Activated CD8-positive, alpha-beta memory T cell treated with anti-CD3 and anti-CD28 coated beads for 4 hours (primary cell): ENCODE results near the gene C10orf90.

Source experiments
- DNase-seq, 2 donors: peaks; one replicate each; pipeline ENCODE4 v3.0.0-alpha.2; 2020; ENCODE audit warnings: low read depth in 2 of 2

The C10orf90 gene

DNA sequence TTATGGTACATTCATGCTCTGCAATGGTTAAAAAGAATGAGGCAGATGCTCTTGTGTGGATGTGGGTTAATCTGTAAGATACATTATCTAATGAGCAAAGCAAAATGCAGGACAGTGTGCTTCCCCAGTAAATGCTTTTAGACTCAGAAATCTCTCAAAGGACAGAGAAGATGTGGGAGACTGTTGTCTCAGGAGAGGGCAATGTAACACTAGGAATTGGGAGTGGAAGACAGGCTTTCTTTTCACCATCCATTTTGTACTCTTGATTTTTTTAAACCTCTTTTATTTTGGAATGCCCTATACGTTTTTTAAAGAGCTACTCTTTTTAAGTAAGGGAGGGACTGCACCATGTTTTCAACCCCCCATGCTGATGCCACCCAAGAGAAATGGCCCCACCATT lies 204.7 kb downstream of the C10orf90 start:
- DNase-seq: no peak

DNA sequence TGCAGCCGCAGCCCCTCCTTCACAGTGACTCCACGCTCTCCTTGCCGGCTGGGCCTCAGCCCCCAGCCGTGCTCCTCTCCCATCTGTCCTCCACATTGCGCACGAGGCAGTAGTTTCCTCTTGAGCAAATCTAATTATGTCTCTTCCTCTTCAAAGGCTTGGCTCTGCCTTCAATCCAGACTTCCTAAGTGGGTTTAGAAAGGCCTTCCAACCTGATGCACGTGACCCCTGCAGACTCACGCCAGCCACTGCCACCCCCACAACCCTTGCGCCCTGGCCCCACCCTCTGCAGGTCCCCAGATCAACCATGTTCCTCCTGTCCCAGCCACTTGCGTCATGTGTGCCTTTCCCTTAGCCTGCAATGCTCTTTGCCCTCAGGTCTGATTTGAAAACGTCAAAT lies 207.2 kb downstream of the C10orf90 start:
- no peak for DNase-seq

DNA sequence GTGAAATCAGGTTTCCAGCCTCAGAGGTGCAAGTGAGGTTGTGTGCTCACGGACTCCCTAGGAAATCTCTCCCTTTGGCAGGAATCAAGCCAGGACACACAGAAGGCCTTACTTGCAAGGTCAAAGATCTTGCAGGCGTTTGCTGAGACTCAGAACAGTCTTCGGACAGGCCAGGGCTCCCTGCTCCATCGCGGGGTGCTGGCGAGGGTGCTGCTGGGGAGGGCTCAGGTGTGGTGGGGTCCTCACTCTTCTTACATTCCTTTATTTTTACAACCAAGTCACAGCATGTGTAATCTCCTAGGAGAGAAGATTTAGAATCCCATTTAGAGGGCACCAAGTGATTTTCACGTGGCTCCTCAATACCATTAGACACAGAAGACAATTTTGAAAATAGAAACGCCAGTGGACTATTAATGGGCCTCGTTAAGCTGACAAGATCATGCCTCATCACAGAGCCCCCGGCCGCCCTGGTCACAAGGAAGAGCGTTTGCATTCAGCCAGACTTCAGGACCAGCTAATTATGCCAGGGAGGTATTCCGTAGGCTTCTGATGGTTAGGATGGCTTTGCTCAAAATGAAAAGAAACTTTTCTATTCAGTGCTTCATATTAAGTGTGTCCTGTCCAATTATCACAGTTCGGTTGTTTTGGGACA lies 209.1 kb downstream of the C10orf90 start:
- no peak for DNase-seq

DNA sequence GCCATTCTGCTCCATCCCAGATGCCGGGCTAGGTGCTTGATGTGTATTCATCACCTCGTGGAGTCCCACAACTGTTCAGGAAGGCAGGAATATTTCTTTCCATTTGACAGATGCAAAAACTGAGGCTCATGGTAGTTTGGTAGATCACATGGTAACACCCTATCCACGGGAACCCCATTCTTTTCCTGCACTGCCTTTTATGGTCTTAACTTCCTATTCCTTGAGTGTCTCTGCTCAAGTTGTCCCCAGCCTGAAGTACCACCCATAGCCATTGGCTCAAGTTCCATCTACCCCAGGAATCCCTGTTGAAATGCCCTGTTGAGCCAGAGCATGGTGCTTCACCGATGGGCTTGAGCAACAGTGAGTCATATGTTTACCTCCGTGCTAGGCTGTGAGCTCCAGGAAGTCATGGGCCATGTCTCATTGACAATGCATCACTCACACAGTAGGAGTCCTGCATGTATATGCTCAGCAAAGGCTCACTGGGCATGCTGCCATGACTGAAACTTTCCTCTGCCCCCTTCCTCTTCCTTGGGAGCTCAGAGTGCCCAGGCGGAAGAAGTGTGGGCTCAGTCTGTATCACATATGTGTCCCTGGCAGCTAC lies 210.5 kb downstream of the C10orf90 start:
- no peak for DNase-seq

DNA sequence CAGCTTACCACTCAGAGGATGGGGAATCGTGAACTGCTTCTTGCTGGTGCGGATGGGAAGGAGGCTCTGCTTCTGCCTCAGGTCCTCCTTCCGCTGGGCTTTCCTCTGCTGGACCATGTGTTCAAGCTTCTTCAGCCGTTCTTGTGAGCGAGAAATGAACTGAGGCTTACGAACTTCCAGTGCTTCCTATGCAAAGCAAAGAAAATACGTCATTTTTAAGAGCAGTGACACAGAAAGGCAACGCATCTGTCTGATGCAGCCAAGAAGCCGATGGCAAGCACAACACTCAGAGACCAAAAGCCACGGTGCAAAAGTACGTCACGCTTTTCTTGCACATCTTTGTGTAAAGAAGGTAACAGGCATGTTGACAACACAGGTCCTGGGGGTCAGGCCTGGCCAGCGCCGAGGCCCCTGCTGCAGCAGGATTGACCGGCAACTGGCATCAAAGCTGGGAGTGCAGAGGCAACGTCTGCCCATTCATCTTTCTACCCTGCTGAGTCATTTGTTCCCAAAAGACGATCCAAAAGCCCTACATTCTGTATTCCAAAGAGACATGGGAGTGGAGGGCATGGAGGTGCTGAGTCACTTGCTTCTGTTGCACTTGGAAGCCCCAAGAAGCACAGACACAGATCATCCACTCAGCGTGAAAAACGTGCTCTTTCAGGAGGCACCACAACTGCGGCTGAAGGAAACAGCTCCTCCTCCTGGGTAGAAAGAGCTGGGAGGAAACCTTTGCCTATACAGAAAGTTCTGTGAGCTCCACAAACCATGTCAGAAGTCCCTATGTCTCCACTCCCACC lies 211.3 kb downstream of the C10orf90 start:
- DNase-seq: no peak

DNA sequence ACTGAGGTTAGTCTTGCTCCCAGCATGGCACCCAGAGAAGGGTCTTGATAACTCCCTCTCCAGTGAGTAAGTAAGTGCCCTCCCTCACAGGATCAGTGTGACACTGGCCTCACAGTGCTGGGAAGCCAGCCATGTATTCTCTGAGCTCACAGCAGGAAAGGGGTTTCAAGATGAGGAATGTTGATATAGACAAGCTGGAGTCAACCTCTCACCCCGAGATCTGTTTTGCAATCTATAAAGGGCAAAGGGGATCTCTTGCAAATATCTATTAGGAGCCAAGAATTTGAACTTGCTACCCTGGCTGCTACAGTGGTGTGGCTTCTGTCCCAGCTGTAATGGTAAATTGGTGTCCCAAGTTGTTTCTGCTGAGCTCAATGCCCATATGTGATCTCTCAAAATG lies 212.0 kb downstream of the C10orf90 start:
- DNase-seq: no peak

DNA sequence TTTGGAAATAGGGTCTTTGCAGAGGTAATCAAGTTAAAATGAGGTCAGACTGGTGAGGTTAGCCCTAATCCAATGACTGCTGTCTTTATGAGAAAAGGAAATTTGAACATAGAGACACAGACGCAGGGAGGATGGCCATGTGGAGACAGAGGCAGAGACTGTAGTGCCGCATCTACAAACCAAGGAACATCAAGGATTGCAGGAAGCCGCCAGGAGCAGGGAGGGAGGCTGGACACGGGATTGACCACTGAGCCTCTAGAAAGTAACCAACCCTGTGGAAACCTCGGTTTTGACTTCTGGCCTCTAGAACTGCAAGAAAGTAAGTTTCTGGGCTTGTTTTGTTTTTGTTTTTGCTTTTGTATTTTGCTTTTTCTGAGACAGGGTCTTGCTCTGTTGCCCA lies 213.9 kb downstream of the C10orf90 start:
- DNase-seq: no peak

DNA sequence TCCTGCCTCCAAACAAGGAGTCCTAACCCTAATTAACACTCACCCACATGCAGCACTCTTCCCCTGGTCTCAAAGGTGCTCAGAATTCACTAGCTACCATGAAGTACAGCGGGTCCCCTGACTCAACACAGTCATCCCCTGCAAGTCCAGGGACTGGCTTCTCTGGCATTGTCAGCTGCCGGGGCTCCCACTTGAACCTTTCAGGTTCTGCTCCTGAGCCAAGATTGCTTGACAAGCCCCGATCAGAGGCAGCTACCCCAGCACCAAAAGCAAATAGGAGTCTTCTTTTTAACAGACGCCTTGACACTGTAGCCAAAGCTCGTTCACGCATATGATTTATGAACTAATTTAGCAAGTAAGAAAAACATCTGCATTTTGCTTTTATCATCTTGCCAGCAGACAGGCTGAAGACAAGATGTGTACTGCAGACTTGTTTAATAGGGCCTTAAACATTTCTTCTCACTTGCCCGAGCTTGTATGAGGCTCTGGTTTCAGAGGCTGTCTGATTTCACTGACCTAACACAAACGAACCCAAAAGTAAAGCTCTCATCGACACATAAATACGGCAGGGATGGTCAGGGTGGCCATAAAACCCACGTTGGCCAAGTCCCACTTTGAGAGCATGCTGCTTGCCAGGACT lies 214.6 kb downstream of the C10orf90 start:
- no peak for DNase-seq

DNA sequence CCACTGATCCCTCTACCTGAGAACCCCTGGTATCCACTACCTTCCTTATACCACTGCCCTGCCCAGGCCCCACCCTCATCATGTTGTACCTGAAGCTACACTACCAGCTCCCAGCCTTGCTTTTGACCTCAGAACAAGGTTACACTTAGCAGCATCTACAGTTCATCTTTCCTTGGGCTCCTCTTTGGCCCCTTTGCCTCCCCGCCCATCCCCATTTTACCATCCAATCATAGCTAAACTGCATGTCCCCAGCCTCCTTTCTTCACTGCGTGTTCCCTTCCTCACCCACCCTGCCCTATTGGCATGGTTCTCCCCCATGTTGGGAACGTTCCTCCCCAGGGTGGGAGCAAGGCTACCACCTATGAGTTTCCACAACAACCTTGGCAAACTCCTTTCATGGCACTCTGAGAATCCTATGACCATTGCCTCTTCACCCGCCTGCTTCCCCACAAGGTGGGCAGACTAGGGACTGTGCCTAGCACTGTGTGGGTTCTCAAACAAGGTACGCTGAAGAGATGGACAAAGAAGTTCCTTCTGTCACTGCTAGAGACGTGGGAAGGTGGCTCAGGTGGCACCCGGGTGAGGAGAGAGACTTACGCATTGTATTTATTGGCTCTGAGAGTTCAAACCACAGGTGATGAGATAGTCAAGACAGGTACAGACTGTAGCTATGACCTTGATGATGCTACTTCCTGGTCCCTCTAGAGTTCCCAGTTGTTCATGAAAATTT lies 215.3 kb downstream of the C10orf90 start:
- DNase-seq: no peak

DNA sequence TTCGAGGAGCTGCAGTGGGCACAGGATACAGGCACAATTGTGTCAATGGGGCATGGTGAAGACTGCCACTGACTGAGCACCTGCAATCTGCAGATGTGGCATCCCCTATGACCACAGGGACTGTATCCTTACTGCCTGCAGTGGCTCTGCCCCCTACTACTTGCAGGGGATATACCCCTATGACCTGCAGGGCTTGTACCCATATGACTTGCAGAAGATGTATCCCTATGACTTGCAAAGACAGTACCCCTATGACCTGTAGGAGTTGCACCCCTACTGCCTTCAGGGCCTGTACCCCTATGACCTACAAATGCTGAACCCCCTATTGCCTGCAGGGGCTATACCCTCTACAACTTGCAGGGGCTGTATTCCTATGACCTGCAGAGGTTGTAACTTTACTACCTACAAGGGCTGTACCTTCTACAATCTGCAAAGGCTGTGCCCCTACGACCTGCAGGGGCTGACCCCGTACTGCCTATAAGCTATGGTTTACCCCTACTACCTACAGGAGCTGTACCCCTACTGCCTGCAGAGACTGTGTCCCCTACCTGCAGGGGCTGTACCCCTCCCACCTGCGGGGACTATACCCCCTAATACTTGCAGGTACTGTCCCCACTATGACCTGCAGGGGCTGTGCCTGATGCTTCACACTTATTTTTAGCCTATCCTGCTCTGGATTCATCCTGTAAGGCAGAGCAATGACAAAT lies 216.3 kb downstream of the C10orf90 start:
- DNase-seq: no peak

DNA sequence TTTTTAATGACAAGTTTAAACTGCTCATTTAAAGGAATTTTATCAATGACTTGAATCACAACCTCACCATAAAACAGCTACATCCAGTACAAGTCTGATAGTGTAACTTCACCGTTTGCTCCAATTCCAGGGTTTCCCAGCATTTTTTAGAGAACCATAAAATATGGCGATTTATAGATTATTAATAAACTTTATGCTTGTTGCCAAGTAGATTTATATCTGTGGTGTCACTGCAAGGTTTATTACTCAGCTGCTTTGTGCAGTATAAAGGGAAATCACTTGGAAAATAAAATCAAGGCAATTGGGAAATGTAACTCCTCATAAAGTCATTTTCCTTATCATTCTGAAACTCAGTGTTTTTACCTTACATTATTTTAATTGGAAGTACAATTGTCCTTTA lies 218.2 kb downstream of the C10orf90 start:
- DNase-seq: no peak

DNA sequence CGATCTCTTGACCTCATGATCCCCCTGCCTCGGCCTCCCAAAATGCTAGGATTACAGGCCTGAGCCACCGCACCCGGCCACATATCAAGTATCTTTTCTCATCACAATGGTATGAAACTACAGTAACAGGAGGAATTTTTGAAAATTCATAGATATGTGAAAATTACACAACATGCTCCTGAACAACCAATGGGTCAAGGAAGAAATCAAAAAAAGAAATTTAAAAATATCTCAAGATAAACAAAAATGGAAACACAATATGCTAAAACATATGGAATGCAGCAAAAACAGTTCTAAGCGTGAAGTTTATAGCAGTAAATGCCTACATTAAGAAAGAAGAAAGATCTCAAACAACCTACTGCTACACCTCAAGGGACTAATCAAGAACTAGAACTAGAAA lies 222.4 kb downstream of the C10orf90 start:
- no peak for DNase-seq

DNA sequence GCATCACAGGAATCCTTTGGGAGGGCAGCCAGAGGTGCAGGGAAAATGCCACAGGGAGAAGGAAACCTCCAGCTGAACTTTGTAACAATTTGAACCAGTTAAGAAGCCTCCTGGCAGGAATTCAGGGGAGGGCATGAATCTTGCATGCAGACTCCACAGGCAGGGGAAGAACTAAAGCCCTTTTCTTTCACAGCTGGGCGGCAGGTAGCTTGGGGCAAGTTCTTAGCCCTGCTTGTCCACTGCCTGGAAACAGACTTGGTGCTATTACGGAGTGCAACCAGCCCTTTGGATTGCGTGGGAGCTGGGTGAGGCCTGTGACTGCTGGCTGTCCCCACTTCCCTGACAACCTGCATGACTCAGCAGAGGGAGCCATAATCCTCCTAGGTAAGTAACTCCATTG lies 230.6 kb downstream of the C10orf90 start:
- no peak for DNase-seq

DNA sequence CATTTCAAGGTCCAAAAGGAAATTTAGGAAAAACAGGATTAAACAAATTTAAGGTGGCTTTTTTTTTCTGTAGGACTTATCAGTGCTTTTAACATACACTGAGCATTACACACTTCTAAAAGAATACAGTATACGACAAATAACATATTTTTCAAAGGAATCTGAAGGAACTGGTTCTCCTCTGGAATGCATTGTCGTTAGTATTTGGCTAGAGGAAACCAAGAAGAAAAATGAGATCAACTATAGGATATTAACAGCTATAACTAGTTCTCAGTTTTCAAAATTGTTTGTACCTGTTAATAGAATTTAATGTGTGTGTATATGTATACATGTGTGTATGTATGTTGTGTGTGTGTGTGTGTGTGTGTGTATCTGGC lies 232.1 kb downstream of the C10orf90 start:
- DNase-seq: no peak

DNA sequence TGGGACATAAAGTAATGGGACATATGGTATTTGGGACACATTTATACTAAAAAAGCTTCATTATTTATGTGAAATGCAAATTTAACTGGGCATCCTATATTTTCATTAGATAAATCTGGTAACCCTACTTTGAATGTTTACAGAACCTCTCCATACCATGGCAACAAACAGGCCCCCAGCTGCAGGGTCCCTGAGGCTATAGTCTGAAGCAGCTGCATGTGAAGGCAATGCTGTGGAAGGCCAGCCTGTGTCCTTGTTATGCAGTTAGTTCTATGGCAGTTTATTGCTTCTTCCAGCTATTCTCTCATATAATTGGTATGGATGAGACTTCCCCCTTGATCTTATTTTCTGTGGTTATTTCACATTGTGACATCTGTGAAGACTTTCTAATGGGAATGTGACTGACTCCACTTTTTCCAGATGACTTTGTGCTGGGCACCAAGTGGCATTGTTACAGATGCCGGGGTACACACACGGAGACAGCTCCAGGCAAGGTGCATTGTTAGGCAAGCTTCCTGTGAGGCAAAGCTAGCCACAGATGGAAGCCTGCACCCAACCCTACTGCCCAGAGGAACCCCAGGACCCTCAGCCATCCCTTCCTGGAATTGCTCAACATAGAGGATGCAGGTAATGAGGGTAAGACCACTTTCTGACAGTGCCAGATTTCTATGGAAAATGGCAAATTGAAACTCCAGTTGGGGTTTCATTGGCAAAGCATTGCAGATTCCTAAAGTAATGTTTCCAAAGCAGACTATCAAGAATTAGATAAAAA lies 232.7 kb downstream of the C10orf90 start:
- DNase-seq: no peak

DNA sequence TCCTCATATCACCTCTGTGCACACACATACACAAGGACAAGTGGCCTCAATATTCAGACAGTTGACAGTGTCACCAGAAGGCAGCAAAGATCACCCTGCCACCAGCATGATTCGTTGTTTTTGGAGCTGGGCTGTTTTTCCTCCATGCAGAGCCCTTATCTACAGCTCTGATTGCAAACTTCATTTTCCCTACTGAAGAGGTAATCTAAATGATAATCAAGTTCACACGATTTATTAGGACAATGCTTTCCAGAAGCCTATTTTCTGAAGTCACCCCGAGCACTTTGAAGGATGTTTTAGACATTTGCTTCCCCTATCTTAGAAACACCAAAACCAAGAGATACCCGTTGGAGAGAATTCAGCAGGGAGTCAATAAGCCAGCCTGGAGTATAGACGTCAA lies 236.3 kb downstream of the C10orf90 start:
- no peak for DNase-seq

DNA sequence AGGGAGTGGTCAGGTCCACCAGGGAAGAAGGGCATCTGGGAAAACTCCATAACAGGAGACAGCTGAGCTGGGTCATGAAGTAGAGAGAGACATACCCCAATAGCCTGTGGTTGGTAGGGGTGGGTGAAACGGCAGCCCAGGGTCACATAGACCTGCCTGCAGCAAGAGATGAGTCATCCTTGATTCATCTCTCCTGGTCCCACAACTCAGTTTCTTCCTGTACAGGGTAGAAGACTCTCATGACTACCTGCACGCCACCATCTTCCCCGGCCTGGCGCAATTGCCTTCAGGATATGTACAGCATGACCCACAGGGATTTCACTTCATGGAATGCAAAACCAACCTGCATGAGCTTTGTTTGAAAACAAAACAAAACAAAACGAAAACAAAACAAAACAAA lies 237.1 kb downstream of the C10orf90 start:
- DNase-seq: no peak

DNA sequence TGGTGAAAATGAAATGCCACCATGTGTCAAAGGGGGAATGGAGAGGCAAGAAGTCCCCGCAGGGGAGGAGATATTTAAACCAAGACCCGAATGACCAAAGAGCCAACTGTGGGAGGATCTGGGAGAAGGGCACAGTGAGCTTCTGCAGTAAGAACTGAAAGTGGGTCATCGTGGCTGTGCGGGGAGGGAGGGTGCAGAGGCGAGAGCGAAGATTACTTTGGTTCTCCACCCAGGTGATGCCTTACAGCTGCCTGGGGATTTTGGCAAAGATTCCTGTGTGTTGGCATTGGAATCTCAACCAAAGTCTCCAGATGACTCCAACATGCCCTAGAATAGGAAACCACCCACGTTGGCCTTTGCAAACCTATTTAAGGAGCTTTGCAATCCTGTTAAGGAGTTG lies 238.0 kb downstream of the C10orf90 start:
- no peak for DNase-seq

DNA sequence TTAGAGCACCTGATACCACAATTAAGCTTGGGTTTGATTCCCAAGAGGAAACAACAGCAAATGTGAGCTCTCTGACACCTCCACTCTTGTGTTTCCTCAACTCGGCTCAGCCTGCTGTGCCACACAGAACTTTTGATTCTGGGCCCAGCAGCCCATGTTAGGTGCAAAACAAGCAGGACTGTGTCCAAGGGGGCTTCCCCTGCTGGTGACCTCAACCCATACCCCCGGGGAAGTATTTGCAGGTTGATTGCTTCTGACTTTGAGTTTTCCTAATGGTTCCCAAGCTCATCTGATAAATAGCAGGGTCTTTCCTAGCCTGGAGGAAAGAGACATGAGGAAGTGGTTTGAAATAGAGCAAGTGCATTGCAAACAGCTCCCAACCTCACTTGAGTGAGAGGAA lies 238.7 kb downstream of the C10orf90 start:
- no peak for DNase-seq

DNA sequence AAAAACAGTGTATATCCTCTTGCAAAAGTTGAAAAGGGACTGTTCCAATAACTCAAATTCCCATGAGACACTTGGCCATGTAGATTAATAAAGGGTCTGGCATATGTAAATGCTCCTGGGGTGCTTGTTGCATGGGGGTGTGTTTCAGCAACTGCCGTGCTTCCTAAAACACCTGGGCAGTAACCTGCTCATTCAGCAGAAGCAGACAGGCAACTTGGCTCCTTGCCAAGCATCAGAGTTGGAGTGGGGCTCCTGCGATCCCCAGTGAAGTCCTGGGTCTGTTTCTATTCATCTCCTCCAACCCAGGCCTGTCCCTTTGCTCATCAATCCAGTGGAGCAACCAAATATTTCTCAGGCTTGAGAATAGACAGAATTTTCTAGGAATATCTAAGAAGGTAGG lies 240.0 kb downstream of the C10orf90 start:
- DNase-seq: no peak

DNA sequence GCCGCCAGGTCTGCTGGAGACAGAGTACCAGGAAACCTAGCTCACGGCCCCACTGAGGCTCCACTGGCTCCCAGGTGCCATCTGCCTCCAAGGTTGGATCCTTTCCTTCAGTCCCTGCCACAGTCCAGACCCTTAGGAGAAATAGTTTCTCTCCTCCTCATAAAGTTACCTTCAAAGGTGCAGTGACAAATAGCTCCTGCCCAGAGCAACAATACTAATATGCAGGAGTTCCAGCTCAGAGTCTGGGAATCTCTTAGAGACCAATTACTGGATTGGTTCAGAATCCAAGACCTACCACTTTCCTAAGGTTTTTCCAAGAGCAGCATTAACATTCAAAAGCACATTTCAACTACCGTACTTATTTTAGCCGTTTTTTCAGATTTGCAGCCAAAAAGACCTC lies 241.2 kb downstream of the C10orf90 start:
- no peak for DNase-seq
